Activated naive CD4-positive, alpha-beta T cell (primary cell): ENCODE results near the gene L3MBTL2.
"Not testable (repeated sequence)": the region's sequence is repeated elsewhere in the genome, so short reads cannot be mapped to it uniquely, and the experiment has no call there.

Experiments
- DNase-seq, 4 experiments: peaks; one replicate each; lab custom pipeline; 2025; lab: John Stamatoyannopoulos, UW

The L3MBTL2 gene

GRCh38 chr22:41204992-41205900, at the start of gene L3MBTL2:
TSS of gene L3MBTL2 (plus strand) at chr22:41205312. CDS start at chr22:41205363, 51 bp downstream.
- DNase-seq = peak; percentile 86 to 97 (median 94)

- no peak for DNase-seq
Observed at GRCh38 chr22:41157083-41157482, 48.0 kb upstream of the L3MBTL2 start.

GRCh38 chr22:41169157-41169556, 36.0 kb upstream of the L3MBTL2 start:
- DNase-seq = no peak

GRCh38 chr22:41171996-41172395, 33.1 kb upstream of the L3MBTL2 start:
- no peak for DNase-seq

GRCh38 chr22:41175546-41175945, 29.6 kb upstream of the L3MBTL2 start:
- DNase-seq = no peak

GRCh38 chr22:41177040-41177621, 28.0 kb upstream of the L3MBTL2 start:
- DNase-seq = no peak

- no peak for DNase-seq
Observed at GRCh38 chr22:41177622-41178424, 27.3 kb upstream of the L3MBTL2 start.

- no peak for DNase-seq
Observed at GRCh38 chr22:41178425-41178975, 26.6 kb upstream of the L3MBTL2 start.

- DNase-seq = not testable (repeated sequence)
Observed at GRCh38 chr22:41180362-41180761, 24.8 kb upstream of the L3MBTL2 start.

GRCh38 chr22:41180926-41181325, 24.2 kb upstream of the L3MBTL2 start:
- no peak for DNase-seq

- no peak for DNase-seq
Observed at GRCh38 chr22:41181349-41182241, 23.5 kb upstream of the L3MBTL2 start.

GRCh38 chr22:41184679-41185078, 20.4 kb upstream of the L3MBTL2 start:
- DNase-seq = no peak

- DNase-seq = no peak
Observed at GRCh38 chr22:41191467-41191866, 13.6 kb upstream of the L3MBTL2 start.

GRCh38 chr22:41193829-41194228, 11.3 kb upstream of the L3MBTL2 start:
- no peak for DNase-seq

GRCh38 chr22:41197038-41197972, 7.8 kb upstream of the L3MBTL2 start:
- peak; percentile 50 to 84 (median 64) for DNase-seq

GRCh38 chr22:41198027-41198580, 7.0 kb upstream of the L3MBTL2 start:
- DNase-seq = peak in 2 of 4 experiments; percentile 9 to 29

GRCh38 chr22:41201141-41201540, 4.0 kb upstream of the L3MBTL2 start:
- DNase-seq = no peak

- no peak for DNase-seq
Observed at GRCh38 chr22:41203118-41203517, 2.0 kb upstream of the L3MBTL2 start.

- DNase-seq = no peak
Observed at GRCh38 chr22:41204066-41204465, 1.0 kb upstream of the L3MBTL2 start.

- DNase-seq = no peak
Observed at GRCh38 chr22:41206719-41207118, 1.6 kb downstream of the L3MBTL2 start.
